GM18508 (cell line): ENCODE measurements around the gene PPP1R18.
"Not testable (repeated sequence)": the region's sequence is repeated elsewhere in the genome, so short reads cannot be mapped to it uniquely, and the experiment has no call there.

Experiments
- ATAC-seq: cut with Tn5 transposase; IDR thresholded peaks from one replicate; pipeline ENCODE4 v1.9.1; 2021; ENCODE audit warnings: moderate number of reproducible peaks; ENCODE audit not compliant: insufficient read depth, unreplicated experiment

PPP1R18 gene

DNA sequence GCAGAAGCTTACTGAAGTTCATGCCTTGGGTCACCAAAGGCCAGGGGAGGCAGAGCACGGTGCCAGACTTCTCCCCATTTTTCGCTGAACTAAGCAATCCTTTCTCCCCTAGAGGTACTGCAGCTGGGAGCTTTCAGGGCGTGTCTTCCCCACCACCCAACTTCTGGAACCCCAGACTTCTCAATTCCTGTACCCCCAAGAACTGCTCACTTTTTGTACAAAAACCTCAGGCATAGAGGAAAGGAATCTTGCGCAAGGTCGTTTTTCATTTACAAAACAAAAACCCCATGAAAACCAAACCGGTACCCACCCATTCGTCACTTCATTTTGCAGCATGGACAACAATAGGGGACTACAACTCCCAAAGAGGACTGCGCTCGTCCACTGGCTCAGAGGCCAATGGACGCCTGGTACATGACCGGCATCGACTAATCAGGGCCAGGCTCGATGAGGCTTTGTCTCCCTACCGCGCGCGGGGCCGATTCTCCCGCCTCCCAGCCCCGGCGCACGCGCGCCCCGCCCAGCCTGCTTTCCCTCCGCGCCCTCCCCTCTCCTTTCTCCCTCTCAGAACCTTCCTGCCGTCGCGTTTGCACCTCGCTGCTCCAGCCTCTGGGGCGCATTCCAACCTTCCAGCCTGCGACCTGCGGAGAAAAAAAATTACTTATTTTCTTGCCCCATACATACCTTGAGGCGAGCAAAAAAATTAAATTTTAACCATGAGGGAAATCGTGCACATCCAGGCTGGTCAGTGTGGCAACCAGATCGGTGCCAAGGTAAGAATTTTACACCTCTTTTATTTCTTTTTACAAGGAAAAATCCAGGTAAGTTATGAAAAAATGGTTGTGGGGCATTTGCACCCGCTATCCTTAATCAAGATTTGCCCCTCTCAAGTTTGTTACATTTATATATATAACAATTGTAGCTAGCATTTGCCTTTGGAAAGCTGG lies 33.6 kb upstream of the PPP1R18 start, which contains the start of gene TUBB:
Gene TUBB, plus strand, starts transcription at position 562 of the 947 bp plus-strand sequence. Its CDS starts 155 bp downstream, at position 717.
- ATAC-seq = no peak

DNA sequence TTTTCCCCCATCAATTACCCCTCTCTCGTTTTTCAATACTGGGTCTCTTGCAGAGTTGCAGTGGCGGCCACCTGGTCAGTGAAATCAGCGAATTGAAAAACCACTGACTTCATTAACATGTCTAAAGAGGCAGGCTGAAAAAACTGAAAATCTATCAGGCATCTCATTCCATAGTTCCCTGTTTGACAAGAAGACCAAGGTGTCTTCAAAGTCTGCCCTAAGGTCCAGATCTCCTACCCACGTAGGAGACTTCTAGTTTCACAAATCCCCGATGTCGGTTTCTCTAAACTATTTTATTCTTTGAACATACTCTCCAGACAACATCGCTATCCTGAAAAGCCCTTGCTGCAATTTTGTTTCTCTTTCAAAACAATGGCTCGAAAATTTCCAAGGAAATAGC lies 32.9 kb upstream of the PPP1R18 start:
- no peak for ATAC-seq

DNA sequence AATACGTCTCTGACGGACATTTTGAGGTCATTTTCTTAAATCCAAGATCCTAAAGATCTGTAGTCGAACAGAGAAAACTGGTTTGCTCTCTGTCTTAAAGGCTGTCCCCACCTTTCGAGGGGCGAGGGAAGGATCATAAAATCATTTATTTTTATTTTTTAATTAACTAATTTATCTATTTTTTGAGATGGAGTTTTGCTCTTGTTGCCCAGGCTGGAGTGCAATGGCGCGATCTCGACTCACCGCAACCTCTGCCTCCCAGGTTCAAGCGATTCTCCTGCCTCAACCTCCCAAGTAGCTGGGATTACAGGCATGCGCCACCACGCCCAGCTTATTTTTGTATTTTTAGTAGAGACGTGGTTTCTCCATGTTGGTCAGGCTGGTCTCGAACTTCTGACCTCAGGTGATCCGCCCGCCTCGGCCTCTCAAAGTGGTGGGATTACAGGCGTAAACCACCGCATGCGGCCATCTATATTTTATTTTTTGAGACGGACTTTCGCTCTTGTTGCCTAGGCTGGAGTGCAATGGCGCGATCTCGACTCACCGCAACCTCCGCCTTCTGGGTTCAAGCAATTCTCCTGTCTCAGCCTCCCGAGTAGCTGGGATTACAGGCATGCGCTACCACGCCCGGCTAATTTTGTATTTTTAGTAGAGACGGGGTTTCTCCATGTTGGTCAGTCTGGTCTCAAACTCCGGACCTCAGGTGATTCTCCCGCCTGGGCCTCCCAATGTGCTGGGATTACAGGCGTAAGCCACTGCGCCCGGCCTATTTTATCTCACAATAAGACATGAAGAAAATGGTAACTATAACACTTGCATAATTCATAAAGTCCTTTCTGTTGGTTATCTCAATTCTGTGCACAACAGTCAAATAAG lies 31.6 kb upstream of the PPP1R18 start:
- ATAC-seq = not testable (repeated sequence)

DNA sequence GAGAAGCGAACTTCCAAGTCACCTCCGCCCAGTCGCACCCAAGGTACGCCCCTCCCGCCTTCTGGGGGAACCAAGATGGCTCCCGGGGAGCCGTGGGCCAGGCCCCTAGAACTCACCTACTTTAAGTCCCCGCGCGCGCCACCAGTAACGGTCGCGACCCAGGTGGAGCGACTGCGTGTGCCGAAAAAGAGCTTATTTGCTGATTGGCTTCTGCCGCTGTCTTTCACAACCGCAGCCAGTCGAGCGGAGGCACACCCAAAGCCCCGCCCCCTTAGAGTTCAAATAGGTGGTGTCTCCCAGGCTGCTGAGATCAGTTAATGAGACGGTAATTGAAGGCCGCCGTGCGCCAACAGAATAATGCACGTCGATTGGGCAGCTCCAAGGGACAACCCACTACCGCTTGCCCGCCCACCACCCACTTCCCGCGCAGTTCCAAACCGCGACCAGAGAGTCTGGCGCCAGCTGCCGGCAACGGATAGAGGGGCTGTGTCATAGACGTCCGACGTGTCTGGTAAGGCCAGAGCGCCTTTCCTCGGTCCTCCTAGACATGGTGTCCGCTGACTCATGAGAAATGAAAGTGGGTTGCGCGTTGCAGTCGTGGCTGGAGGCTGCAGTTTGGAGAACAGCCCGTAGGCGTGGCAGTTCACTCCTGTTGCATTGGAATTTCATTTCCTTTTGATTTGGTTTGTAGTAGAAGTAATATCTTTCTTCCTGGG lies 30.8 kb upstream of the PPP1R18 start, which contains the start of gene MDC1:
Gene MDC1, minus strand, starts transcription at position 153 of the 716 bp plus-strand sequence. CDS start 2,106 bp downstream, outside the sequence.
- peak; percentile 55 for ATAC-seq

DNA sequence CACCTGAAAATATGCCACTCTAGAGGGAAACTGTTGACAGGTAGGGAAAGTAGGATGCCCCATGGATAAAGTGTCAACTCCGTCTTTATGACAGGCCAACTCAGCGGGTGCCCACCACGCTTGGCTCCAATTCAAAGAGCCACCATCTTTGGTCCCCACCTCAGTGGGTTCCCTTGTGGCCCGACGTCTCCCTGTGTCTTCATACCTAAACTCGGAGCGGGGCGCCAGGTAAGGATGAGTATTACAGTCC lies 30.4 kb upstream of the PPP1R18 start:
- ATAC-seq = no peak

DNA sequence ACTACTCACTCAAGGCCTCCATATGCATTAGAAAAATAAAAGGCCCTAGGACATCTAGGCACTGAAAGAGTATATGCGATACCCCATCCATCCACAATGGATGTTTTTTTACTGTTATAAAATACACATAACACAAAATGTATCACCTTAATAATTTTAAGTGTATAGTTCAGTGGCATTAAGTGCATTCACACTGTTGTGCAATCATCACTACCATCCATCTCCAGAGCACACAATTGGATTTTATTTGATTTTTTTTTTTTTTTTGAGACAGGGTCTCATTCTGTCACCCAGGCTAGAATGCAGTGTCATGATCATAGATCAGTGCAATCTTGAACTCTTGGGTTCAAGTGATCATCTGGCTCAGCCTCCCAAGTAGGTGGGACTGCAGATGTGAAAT lies 27.8 kb upstream of the PPP1R18 start:
- ATAC-seq = no peak

DNA sequence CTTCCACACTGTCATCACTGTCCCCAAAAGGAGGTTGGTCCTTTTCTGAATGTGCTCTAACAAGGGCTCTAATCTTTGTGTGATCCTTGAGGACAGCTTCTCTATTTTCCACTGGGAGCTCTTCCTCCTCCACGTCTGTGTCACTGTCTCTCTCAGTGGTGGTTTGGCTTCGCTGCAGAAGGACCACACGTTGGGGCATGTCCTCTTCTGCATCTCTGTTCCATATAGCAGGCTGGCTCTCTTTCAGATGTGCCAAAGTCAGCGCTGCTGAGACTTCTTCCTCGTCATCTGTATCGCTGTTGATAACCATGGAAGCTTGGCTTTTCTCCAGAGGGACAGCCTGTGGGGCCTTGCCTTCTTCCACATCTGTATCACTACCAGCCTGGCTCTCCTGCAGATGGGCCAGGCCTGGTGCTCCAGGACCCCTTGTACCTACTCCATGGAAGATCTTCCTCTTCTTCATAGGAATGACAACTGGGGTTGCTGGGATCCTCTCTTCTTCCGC lies 26.0 kb upstream of the PPP1R18 start:
- no peak for ATAC-seq

DNA sequence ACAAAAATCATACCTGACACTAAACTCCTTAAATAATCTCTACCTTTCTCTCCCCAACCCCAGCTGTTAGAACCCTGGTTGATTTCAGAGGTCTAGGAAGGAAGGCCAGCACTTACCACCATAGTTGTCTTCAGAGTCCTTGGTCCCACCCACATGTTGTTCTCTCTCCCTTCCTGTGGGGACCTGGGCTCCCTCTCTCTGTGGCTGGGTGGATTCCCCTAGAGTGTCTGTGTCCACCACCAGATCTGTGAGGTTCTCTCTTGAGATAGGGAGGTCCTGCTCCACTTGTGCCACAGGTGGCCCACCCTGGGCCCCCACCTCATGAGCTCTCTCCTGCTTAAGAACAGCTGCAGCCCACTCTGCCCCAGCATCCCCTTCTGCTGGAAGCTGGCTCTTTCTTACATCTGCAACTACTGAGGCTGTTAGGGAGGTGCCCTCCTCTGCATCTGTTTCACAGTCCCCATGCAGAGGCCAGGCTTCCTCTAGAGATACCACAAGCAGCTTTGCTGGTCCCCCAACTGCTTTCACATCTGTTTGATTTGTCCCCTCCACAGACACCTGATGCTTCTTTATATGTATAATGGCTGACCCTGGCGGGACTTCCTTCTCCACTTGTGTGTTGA lies 25.4 kb upstream of the PPP1R18 start:
- no peak for ATAC-seq

DNA sequence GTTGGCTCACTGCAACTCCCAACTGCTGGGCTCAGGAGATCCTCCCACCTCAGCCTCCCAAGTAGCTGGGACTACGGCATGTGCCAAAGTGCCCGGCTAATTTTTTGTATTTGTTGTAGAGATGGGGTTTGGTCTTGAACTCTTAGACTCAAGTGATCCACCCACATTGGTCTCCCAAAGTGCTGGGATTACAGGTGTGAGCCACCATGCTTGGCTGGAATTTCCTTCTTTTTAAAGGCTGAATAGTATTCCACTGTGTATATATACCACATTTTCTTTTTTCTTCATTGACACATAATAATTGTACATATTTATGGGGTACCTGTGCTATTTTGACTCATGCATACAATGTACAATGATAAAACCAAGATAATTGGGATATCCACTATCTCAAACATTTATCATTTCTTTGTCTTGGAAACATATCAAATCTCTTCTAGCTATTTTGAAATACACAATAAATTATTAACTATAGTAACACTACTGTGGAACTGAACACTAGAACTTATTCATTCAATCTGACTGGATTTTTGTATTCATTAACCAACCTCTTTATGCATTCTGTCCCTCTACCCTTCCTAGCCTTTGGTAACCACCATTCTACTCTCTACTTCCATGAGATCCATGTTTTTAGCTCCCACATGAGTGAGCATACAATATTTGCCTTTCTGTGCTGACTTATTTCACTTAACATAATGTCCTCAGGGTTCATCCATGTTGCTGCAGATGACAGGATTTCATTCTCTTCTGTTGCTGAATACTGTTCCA lies 22.8 kb upstream of the PPP1R18 start:
- no peak for ATAC-seq

DNA sequence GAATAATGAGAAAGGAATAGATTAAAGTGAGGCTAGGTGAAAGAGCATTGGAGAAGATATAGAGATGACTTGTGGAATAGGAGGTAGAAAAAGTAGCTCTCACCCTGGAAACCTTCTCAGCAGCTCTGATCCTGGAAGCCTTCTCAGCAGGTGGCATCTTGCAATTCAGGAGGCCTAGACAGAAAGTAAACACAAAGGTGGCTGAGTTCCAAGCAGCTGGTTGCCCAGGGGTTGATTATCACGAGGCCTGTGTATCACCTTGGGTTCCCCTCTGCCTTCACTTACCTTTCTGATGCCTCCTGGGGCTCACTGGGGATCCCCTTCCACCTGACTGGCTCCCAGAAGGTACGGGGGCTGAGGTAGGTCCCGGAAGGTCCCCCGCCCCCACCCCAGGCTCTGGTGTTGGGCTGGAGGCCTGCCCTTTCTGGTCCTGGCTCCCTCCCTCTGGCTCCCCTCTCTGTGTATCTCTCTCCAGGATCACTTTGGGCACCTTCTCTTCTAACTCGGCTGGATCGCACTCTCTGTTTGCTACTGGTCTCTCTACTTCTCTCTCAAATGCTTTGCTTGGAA lies 20.9 kb upstream of the PPP1R18 start:
- no peak for ATAC-seq

DNA sequence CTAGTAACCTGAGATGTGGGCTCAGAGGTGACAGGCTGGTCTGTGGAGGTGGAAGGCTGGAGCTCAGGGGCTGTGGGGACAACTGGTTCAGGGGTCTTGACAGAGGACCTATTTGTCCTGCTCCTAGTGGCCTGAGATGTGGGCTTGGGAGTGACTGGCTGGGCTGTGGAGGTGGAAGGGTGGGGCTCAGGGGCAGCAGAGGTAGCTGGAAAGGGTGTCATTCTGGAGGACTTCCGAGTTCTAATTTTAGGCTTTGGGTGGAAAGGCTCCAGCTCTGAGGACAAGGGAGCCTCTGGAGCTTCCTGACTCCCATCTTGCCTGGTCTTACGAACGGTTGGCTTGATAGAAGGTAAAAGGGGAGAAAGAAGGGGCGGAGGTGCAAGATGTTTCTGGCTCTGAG lies 19.2 kb upstream of the PPP1R18 start:
- ATAC-seq = no peak

DNA sequence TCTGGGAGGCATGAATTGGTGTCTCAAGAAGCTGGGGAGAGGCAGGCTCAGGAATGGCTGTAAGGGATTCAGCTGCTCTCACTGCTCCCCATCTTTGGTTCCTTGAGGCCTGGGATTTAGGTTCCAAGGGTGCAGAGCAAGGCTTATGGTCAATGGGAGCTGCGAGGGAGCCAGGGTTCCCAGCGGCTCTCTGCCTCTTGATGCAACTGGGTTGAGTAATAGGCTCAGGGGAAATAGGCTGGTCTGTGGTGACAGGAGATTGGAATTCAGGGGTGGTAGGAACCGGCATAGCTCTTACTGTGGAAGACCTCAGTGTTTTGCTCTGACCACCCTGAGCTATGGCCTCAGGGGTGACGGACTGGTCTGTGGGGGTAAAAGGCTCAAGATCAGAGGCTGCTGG lies 17.4 kb upstream of the PPP1R18 start:
- ATAC-seq = no peak

DNA sequence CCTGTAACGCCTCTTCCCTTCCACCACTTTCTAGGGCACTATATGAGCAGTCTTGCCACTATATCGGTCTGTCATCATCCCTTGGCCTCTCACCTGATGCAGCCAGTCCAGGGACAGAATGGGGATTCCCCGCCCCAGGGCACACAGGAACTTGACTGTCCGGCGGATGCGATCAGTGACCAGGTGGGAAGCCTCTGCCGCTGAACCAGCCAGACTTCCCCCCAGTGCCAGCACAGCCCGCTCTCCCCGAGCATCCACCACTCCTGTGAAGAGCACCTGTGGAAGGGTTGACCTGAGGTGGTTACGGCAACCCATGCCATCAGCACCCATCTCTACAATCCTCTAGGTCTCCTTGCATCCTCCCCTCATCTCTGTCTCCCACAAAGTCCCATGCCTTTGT lies 16.6 kb upstream of the PPP1R18 start:
- ATAC-seq = no peak

DNA sequence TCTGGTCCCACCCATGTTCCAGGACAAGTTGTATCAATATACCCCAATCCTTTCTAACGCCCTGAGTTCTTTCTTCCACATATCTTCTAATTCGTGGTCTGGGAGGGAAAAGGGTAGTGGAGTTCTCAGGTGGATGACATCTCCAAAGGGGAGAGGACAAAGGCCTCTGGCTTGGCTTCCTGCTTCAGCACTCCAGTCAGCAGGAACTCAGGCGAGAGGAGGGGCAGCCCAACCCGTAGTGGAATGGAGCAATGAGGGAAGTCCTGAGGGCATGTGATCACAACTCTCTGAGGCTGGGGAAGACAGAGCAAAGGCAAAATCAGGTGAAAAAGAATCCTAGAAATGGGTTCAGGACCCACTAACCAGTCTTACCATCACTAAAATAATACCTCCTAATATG lies 13.9 kb upstream of the PPP1R18 start:
- ATAC-seq = no peak

DNA sequence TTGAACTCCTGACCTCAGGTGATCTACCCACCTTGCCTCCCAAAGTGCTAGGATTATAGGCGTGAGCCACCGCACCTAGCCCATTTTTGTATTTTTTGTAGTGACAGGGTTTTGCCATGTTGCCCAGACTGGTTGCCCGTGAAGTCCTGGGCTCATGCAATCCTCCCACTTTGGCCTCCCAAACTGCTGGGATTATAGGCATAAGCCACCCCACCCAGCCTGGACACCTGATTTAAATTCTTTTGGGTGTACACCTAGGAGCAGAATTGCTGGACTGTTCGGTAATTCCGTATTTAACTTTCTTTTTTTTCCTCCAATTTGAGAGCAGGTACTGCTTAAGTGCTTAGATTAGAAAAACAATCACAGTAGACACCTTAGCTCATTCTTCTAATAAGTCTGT lies 10.0 kb upstream of the PPP1R18 start:
- no peak for ATAC-seq

DNA sequence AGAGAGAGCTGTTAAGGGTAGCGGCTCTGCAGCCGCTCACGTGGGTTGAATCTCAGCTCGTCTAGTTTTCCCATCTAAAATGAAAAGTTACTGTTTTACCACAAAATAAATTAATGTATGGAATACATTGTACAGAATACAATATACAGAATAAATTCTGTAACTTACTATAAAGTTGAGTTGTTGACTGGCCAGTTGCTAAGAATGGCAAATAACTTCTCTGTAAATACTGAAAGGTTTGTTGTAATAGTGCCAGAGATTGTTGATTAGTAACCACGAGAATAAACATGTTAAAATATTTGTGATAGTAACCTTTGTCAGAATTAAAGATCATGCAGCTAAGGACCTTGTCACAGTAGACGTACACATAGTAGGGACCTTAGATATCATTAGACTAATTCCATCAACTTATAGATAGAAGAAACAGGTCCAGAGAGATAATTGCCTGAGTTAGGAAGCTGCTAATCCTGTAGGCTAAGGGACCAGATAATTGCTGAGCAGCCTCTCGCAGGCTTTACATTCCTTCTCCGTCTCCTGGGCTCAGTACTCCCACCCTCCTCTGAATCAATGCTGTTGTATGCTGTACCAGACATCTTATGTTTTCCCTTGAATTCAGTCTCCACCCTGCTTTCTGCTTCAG lies 4.9 kb upstream of the PPP1R18 start:
- no peak for ATAC-seq

DNA sequence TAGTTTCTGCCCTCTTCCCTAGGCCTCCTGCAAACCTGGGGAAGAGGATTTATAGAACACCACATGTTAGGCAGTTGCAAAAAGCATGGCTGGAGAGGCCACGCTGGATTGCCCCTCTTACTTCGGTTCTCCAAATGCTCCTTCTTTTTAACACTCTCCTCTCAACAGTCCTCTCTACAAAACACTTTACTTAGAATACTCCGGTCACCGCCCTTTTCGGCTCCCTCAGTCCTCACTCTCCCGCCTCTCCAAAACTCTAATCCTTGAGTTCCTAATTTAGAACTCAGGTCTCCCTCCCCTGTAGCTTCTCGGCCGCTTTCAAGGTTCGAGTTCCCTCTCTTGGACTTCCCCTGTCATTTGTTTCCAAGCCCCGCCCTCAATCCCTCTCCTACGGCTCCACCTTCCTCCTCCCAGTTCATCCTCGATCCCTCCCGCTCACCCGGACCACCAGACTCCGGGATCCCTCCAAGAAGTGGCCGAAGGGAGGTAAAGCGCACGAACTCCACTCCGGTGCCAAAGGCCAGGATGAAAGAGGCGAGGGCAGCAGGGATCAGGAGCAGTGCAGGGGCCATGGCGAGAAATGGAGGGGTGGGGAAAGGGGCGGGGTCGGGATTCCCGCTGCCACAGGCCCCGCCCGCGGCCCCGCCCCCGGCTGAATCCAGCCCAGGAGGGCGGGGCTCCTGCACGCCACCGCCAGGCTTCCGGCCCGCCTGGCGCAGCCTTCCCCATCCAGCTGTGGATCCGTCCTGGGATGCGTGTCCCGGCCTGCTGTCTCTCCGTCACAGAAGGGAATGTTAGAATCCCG lies 4.2 kb upstream of the PPP1R18 start, which contains the start of gene NRM:
Gene NRM, minus strand, starts transcription at position 582 of the 805 bp plus-strand sequence. Its CDS starts 10 bp downstream, at position 572.
- ATAC-seq = no peak

DNA sequence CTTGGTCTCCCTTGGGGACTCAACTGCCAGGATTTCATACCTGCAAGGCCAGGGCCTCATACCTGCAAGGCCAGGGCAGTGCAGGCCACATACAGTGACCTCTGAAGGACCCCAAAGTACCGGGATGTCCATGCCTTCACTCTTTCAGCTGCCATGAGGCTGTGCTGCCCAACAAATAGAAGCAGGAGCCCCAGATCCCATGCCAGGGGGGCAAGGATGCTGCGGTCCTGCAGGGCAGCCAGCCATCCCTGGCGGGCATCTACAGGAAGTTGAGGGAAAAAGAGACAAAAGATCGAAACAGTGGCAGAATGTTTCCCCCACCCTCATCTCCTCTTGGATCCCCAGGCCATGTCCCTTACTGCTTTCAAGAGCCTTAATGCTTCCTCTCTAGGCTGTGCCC lies 3.5 kb upstream of the PPP1R18 start:
- no peak for ATAC-seq
